Left forelimb (tissue), 1 donor: ENCODE data around the gene WLS.
"Not testable (repeated sequence)": the region's sequence is repeated elsewhere in the genome, so short reads cannot be mapped to it uniquely, and the experiment has no call there.

ENCODE experiments used
- DNase-seq: peaks from one replicate; pipeline ENCODE4 v3.0.0-alpha.2; 2018; ENCODE audit warnings: low spot score

The WLS gene

DNA sequence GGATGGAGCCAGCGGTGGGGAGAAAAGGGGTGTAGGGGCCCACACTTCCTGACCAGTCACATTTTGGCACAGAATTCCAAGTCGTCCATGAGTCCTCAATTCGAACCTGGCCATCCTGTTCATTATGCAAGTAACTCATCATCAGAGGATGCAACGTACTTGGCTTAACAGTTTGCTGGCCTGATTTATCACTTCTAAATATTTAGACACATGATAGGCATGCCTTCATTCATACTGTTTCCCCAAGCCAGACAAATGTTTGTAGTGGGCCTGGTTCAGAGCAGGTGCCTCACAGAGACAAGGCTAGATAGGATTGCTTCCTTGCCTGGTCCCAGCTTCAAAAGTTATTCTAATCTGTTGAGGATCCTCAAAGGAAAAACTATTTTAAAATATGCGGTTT is 66.7 kb downstream of the WLS start:
- no peak for DNase-seq

DNA sequence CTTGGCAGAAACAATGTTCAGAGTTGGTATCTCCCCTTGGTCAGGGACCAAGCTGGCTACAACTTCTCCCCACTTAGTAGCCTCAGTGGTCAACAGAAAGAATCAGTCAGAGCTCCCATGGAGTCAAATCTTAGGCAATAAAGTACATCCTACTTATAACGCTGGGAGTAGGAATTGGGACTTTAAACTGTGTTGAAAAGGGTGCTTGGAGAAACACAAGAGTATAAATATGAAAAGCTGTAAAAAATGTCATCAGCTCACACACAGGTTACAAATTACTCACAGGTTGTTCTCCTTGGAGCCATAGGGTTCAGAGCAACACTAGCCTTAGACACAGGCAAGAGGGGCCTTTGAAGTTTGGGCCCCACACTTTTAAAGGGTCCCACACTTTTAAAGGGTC is 67.4 kb downstream of the WLS start:
- DNase-seq, result no peak

DNA sequence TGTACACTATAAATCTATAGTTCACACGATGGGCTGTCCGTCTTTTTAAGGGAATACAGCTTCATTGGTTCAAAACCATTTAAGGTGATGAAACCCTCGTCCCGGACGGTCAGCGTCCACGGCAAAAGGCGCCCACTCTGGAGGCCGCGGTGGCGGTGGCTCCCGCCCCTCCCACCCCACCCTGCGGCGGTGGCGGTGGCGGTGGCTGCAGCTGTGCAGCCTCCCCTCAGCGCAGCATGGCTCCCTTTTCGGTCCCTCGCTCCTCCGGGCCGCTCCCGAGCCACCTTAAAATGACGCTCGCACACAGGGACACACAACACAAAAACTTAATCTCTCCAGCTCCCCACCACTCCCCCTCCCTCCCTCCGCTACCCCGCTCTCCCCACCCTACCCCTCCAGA is 69.1 kb downstream of the WLS start:
- no peak for DNase-seq

DNA sequence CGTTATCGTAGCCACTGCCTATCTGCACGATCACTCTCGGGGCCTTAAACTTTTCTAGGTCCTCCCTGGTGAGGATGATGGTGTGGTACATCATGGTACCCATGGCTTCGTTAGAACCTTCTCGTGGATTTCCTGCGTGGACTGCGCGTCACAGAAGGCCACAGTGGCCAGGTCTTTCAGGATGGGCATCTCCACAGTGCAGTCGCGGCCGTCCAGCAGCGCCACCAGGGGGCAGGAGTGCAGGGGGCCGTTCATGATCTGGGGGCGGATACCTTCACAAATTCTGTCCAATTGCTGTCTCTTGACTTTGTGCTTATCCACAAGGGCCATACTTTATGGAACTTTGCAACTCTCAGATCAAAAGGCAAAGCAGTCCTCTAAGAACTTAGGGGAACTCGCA is 69.6 kb downstream of the WLS start:
- no peak for DNase-seq

DNA sequence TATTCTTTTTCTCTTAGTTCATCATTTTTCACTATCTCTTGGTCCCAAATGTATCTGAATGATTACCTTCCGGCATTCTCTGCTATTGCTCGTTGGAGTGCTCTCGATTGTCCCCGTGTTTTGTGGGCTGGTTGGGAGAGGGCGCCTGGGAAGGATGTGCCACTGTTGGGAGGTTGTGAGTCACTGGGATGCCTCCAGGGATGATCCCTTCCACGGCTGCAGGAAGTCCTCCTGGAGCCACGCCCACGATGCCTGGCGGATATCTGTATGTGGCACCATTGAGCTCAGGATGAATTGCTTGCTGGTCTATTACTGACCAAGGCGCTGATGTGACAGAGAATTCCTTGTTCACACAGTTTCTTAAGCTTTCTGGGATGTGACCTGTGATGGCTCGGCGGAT is 70.7 kb downstream of the WLS start:
- DNase-seq, result not testable (repeated sequence)

DNA sequence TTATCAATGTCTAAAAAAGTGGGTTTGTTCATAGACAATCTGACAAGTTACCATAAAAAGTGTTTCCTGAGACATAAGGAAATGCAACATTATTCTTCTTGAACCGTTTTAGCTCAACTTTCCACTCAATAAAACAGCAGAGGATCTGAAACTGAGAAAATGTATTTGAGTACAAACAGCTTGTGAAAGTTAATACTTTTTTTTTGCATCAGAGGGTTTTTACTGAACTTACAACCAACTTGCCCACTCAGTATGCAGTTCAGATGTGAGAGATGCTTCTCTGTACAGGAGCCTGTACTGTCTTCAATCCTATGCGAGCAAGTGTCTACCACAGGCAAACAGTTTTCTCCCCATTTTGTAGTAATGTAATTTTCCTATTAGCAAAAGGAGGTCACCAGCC is 71.4 kb downstream of the WLS start:
- DNase-seq, result not testable (repeated sequence)

DNA sequence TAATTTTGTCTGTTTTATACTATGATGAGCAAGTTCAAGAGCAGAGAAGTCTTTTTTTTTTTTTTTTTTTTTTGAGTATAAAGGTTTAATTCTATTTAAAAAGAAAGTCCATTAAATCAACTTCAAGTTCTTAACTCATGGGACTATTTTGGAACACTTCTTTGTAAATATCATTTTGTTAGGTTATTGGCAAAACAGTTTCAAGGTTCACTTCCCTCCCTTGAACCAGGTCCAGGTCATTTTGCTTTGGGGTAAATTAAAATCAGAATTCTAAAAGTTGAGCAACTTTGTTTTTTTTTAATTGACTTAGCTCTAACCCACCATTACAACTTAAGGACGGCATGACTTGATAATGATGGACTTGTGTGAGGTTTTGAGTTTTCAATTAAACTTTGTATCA is 72.3 kb downstream of the WLS start:
- DNase-seq, result no peak

DNA sequence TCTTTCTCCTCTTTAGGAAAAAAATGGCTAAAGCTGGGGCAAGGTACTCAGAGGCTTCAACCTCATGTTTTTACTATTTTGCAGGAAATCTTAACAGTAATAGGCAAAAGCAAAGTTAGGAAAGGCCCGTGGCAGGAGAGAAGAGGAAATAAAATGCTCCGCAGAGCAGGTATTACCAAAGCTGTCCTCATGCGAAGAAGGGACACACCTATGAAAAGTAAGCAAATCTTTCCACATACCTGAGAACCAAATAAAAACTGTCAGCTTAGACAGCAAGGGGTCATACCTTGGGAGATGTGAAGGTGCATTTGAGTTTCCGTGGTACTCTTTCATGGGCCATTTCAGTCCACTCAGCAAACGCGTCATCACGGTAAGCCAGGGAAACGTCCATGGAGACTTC is 73.5 kb downstream of the WLS start:
- no peak for DNase-seq

DNA sequence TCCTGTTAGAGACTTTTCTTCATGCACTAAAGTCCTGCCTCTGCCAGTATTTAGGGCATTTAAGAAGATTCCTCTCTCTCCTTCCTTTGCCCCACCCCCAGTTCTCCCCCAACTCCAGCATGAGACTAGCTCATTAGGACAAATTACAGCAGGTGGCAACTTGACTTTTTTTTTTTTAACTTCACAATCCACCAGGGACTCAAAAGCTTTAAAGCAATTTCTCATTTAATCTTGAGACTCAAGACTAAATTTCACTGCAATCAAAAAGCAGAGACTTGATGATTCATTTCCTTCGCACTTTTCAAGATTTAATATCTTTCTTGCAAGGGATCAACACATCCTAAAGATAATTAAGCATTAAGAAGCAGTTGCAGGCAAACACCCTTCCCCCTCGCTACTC is 74.9 kb downstream of the WLS start:
- no peak for DNase-seq

DNA sequence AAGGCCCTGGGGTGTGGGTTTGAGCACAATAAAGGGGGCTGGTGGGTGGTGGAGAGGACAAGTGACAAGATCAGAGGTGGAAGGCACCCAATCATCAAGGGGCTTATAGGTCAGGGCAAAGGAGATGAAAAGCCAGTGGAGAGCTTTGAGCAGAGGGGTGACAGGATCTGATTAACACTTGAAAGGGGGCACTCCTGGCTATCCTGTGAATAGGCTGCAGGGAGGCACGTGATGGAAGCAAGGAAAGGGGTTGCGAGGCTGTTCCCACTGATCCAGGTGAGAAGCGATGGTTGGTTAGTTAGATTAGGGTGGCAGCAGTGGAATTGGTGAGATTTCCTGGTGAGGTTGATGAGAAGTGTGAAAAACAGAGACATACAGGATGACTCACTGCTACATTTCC is 80.6 kb downstream of the WLS start:
- DNase-seq, result no peak

DNA sequence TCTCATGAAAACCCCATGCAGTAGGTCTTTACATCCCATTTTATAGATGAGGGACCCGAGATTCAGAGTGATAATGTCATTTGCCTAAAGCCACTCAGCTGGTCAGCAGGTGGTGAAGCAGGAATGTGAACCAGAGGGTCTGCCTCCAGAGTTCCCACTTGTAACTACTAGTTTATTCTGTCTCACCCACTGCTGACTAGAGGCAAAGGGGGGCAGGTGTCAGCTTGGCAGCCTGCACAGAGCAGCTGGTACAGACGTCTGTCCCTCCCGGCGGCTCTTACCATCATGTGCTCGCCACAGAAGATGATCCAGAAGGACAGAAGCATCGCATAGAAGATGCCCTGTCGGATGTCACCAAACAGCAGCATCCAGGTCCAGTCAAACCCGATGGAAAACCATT is 82.4 kb downstream of the WLS start:
- DNase-seq, result no peak

DNA sequence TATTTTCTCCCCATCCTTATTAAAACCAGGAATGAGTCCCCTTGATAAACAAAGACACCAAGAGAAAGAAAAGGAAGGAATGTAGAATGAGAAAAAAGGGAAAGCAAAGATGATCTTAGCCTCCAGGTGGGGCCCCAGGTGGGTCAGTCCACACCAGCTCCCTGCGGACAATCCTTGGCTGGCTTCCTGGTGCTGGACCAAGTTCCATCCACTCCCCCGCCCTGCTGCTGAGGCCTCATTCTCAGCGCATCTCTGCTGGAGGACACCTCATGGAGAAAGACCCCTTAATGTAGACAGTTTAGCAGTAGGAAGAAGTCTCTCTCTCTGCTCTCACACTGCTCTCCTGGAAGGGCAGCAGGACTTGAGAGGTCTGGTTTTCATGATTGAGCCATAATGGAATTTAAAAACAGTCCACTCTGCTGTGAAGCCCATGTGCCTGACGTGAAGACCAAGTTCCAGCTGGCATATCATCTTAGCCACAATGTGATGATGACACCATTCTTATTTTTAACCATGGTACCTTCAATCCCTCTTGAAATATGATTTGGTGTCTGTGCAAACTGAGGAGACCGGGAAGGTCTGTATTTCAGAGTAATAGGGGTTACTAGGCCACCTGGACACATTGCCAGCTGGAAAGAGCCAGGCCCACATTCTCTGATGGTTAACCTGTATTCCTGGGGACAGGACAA is 83.1 kb downstream of the WLS start:
- no peak for DNase-seq

DNA sequence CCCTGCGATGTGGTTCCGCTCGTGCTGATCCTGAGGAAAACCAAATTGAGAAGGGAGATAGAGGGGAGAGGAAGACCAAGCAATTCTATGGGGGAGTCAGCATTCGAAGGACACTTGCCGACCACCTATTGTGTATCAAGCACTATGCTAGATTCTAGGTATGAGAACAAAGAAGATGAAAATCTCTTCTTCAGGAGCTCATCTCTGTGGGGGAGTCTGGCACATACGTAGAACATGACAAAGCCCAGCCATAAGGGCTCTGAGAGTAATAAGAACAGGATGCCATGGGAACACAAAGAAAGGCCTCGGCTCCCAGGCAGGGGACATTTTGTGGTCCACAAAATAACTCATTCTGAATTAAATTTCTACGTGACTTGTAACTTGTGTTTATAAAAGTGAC is 83.7 kb downstream of the WLS start:
- DNase-seq, result no peak

DNA sequence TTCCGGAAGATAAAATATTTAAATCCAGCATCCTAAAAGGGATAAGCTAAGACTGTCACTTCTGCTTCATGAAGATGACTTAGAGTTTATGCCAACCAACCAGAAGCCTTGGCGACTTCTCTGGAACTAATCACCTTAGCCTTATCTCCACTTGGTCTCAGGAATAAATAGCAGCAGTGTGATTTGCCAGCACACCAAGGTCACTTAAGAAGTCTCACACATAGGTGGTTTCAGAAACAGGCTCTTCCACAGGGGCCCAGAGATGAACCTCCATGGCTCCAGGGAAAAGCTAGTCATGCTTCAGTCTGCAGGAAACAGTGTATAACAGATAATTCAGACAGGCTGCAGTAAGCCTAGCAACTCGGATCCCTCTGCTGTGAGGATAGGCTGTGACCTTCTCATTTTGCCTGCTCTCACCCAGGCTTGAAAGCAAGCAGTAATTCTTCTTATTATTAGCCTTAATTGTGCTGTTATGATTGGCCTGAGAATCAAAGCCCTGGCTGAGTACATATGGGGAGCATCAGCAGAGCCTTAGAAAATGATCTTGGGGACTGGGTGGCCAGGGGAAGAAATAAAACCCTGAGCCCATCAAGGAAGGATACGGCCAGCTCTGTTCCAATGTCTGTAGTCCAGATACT is 84.7 kb downstream of the WLS start:
- no peak for DNase-seq

DNA sequence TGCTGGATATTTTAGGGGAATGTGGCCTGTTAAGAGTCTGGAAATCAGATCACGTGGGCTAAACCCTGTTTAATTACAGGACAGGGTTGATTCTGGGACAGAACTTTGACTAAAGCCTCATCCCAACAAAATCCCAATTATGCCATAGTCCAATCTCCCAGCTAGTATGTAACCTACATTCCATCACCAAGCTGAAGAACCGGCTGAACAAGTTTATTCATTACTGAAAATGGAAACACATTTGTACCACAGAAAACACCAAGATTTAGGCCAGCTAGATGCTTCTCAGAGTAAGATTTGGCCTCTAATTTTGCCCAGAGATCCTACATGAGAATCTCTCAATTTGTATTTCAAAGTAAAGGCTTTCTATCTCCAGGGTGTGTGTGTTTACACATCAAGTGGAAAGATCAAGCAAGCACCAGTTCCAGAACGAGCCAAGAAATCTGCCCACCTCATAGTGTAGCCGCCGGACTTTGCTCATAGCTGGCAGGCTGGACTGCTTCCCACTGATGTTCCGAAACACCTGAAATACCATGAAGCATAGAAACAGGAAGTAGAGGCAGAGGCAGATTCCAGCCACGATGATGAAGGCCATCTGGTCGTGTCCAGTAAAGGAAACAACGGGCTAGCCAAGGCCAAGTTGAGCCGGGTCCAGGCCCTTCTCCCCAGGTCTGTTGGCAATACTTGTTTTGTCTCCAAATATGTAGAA is 86.8 kb downstream of the WLS start:
- DNase-seq, result no peak

DNA sequence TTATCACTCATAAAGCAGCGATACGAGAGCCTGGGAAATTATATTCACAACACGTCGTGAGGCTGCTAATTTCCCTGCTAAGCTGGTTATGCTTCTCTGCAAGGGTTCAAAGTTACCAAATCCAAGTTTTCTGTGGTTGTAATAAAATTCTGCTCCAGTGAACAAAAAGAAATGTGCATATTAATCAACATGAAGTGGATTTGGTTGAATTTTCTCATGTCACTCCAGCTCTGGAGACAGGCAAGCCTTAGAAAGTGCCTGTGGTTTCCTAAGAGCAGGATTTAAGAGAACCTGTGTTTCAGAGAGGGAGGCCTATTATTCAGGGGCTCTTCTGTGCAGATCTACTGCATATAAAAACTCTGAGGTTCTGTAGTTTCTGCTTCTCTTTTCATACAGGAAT is 87.5 kb downstream of the WLS start:
- no peak for DNase-seq

DNA sequence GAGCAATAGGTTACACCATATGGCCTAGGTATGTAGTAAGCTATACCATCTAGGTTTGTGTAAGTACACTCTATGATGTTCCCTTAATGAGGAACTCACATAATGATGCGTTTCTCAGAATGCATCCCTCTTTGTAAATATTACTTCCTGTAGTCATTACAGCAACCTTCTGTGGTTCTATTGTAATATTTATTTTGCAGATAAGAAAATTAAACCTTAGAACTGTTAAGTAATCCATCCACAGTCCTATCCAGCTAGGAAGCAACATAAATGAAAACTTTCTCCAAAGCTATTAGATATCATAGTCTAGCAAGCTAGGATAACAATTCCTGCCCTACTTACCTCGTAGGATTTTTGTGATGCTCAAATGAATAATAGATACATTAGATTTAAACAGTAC is 88.7 kb downstream of the WLS start:
- no peak for DNase-seq

DNA sequence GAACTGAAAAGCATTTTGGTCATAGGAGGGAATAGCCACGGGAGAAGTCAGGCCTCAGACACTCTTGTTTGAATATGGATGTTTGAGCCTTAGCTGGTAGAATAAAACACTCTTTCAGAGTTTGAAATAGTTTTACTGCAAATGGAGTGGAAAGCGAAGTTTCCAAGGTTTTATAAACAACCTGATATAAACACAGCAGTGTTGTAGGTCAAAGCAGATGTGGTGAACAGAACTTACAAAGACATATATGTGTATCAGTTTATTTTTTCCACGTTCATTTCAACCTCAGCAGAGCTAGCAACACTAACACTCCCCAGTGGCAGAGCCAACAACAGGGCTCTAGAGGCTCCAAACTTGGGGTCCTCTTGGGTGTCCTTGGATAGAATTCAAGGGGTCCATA is 89.9 kb downstream of the WLS start:
- DNase-seq, result no peak

DNA sequence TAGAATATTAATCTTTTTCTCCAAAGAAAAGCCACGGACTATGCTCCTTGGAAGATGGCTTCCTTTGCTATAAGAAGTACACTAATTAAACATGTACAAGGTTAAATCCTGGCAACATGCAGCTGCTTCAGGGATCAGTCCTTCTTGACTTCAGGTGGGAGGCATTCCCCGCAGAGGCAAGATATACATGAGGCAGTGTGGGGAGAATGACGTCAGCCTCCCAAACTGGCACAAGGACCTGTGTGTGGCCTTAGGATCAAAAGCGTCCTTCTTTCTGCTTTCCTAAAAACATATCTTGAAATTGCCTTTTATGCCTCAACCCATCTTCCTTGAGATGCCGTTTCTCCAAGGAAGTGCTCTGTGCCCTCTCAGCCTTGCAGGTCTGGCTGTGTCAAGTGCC is 90.3 kb downstream of the WLS start:
- no peak for DNase-seq

DNA sequence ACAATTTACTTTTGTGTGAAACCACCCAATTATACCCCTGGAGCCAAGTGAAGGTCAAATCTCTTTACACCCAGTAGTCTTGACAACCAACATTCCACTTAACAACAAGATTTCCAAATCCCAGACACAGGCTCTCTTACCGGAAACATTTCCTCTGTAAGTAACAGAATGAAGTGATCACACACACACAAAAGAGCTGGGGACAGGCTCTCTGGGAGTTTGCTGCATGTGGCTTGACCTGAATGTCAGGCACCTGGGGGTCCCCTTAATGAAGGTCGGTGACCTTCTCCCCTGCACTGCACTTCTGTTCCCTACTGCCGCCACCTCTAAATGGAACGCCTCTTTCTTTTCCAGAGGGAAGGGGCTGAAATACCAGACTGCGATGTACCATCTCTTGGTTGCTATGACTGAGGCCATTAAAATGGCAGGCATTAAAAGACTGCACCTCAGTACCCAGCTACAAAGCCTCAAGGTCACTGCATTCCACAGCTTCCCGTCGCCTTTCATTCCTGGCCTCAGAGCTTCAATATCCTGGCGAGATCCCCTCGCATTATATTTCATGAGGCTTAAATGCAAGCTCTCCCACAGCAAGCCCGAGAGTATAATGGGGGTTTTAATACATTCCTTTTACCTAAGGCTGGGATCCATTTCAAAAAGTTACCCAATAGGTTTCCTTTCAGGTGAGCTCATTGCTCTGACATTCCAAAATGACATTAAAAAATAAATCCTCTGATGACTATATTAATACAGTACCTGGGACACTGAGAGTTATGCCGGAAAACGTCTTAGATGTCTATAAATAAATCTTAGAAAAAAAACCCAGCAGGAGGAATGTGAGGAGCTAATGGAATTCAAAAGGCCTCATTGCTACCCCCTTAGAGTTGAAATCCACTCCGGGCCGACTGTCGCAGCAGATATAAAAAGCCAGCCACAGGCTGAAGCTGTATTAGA is 91.0 kb downstream of the WLS start:
- DNase-seq, result no peak

DNA sequence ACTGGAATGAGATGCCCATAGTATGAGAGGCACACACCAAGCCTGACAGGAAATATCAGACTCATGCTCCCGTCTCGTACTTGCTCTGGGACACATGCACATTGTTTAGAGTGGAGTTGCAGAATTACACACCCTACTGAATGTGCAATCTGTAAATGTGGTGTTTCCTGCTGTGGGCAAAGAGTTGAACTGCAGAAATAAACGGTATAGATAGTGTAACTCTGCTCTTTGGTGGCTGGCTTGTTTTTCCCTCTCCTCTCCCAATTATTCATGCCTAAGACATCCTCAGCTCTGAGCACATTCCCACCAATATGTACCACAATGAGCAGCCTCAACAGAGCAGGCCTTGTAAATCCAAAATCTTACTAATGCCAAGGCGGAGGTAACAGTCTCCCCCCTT is 91.8 kb downstream of the WLS start:
- DNase-seq, result no peak

DNA sequence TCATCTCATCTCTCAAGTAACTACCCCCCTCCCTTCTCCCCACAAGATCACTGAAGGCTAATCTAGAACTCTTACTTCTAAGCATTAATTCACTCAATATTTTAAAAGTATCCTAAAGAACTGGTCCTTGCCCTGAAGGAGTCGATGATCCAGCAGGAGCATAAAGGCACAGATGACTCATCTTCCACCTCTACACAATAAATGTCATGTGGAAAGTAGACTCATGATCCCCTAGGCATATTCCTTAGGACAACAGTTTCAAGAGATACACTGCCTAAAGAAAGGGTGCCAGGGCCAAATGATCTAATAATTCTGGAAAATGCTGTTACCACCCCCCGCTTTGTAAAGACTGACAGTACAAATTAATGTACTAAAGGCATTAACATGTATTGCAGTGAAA is 96.1 kb downstream of the WLS start:
- no peak for DNase-seq
